ENCODE results near the gene CDC42SE1. TPM values are rescaled to one million over a fixed set of nuclear protein-coding genes. Genes with fewer than 3 reads are reported as not detected.

The CDC42SE1 gene
- polyA plus RNA-seq, 3 donors = 62.1 to 302 (median 75.7) TPM

DNA sequence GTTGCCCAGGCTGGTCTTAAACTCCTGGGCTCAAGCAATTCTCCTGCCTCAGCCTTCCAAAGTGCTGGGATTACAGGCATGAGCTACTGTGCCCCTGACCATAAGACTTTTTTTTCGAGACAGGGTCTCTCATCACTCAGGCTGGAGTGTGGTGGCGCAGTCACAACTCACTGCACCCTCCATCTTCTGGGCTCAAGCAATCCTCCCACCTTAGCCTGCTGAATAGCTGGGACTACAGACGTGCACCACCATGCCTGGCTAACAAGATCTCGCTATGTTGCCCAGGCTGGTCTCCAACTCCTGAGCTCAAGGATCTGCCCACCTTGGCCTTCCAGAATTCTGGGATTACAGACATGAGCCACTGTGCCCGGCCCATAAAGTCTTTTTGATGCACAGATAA, 10.0 kb downstream of the CDC42SE1 start:
- intact Hi-C loops (cut with micrococcal nuclease) = loop anchor here in 1 of 2 donors (5.0 kb wide), 1 partner anchor 37 kb away; no protein-coding TSS in a partner anchor
- TF ChIP-seq, protein P1, sequence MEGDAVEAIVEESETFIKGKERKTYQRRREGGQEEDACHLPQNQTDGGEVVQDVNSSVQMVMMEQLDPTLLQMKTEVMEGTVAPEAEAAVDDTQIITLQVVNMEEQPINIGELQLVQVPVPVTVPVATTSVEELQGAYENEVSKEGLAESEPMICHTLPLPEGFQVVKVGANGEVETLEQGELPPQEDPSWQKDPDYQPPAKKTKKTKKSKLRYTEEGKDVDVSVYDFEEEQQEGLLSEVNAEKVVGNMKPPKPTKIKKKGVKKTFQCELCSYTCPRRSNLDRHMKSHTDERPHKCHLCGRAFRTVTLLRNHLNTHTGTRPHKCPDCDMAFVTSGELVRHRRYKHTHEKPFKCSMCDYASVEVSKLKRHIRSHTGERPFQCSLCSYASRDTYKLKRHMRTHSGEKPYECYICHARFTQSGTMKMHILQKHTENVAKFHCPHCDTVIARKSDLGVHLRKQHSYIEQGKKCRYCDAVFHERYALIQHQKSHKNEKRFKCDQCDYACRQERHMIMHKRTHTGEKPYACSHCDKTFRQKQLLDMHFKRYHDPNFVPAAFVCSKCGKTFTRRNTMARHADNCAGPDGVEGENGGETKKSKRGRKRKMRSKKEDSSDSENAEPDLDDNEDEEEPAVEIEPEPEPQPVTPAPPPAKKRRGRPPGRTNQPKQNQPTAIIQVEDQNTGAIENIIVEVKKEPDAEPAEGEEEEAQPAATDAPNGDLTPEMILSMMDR (IDR thresholded peaks at IDR 0.05) = no peak
- Histone ChIP-seq H3K9me3 (replicated peaks in 1 of 2; ENCODE audit: control insufficient read depth in 1 of 2, insufficient read depth in 1 of 2, low read length in 2 of 2) (no peaks in the 10 kb centered on the region), H3K79me2 (ENCODE audit: insufficient read depth, low read length) (peaks cover 7% of the 10 kb centered on the region), H4K20me1 (ENCODE audit: insufficient read depth, low read length) (peaks cover 58% of the 10 kb centered on the region), H3K27ac (ENCODE audit: low read depth in 1 of 2, low read length in 2 of 2) (no peak overlapping the region), H3K9ac (ENCODE audit: insufficient read depth, low read length, poor library complexity, severe bottlenecking) (no peak overlapping the region), H3K4me2 (replicated peaks; ENCODE audit: extremely low read depth, low read length, poor library complexity, severe bottlenecking) (no peak overlapping the region), H2AFZ (ENCODE audit: insufficient read depth, low read depth, low read length, poor library complexity, severe bottlenecking) (no peak overlapping the region), H3K36me3 (replicated peaks in 1 of 2; ENCODE audit: control insufficient read depth in 1 of 2, insufficient read depth in 2 of 2, low read length in 2 of 2) (peaks cover 36 to 38% of the 10 kb centered on the region in 2 donors), H3K27me3 (ENCODE audit: control insufficient read depth in 2 of 2, insufficient read depth in 2 of 2, low read length in 2 of 2) (peaks cover 3 to 20% of the 10 kb centered on the region in 2 donors), H3K4me3 (replicated peaks in 1 of 3; ENCODE audit: low read depth in 2 of 3, low read length in 3 of 3) (no peak overlapping the region), H3K4me1 (ENCODE audit: control insufficient read depth in 1 of 2, insufficient read depth in 2 of 2, low read length in 2 of 2) (peaks cover 26 to 37% of the 10 kb centered on the region in 2 donors)
- peaks cover 0 to 7% (median 0%) of the 10 kb centered on the region in 7 donors for H3K9me3 Mint-ChIP-seq
- no peak for DNase-seq
- H3K4me3 Mint-ChIP-seq = no peak overlapping the region
- H3K36me3 Mint-ChIP-seq = peaks cover 43 to 46% of the 10 kb centered on the region in 2 donors
- peaks cover 2 to 32% (median 27%) of the 10 kb centered on the region in 3 donors for H3K27me3 Mint-ChIP-seq (ENCODE audit: low read depth in 3 of 3)
- H3K4me1 Mint-ChIP-seq = peaks cover 51% of the 10 kb centered on the region
- WGBS (ENCODE audit: insufficient coverage) = 96% methylated on average over 3 of the region's 5 CpGs
- H3K27ac Mint-ChIP-seq = no peak overlapping the region

- peak overlapping the region; percentile 85 for H2AFZ ChIP-seq (ENCODE audit: insufficient read depth, low read depth, low read length, poor library complexity, severe bottlenecking)
- peak overlapping the region; percentile 95 to 99 for H3K4me3 Mint-ChIP-seq
Observed at GRCh38 chr1:151048645-151049032, 10.8 kb downstream of the CDC42SE1 start.

More at GRCh38 chr1:151048645-151049032, 10.8 kb downstream of the CDC42SE1 start:
- Histone ChIP-seq H3K36me3 (replicated peaks in 1 of 2; ENCODE audit: control insufficient read depth in 1 of 2, insufficient read depth in 2 of 2, low read length in 2 of 2) (peaks cover 28 to 29% of the 10 kb centered on the region in 2 donors), H3K27me3 (ENCODE audit: control insufficient read depth in 2 of 2, insufficient read depth in 2 of 2, low read length in 2 of 2) (peaks cover 3 to 20% of the 10 kb centered on the region in 2 donors), H3K4me2 (replicated peaks; ENCODE audit: extremely low read depth, low read length, poor library complexity, severe bottlenecking) (peak overlapping the region; percentile 97), H3K9ac (ENCODE audit: insufficient read depth, low read length, poor library complexity, severe bottlenecking) (no peak overlapping the region), H4K20me1 (ENCODE audit: insufficient read depth, low read length) (peaks cover 50% of the 10 kb centered on the region), H3K4me1 (ENCODE audit: control insufficient read depth in 1 of 2, insufficient read depth in 2 of 2, low read length in 2 of 2) (peaks cover 26 to 37% of the 10 kb centered on the region in 2 donors), H3K27ac (ENCODE audit: low read depth in 1 of 2, low read length in 2 of 2) (no peak overlapping the region), H3K79me2 (ENCODE audit: insufficient read depth, low read length) (no peaks in the 10 kb centered on the region), H3K4me3 (replicated peaks in 1 of 3; ENCODE audit: low read depth in 2 of 3, low read length in 3 of 3) (peak overlapping the region in 2 of 3 experiments; percentile 70 to 83), H3K9me3 (replicated peaks in 1 of 2; ENCODE audit: control insufficient read depth in 1 of 2, insufficient read depth in 1 of 2, low read length in 2 of 2) (no peaks in the 10 kb centered on the region)
- H3K4me1 Mint-ChIP-seq = peaks cover 50% of the 10 kb centered on the region
- intact Hi-C loops (cut with micrococcal nuclease) = loop anchor here in 1 of 2 donors (5.0 kb wide), 1 partner anchor 36 kb away; no protein-coding TSS in a partner anchor
- 100% methylated on average over 1 of the region's 3 CpGs for WGBS (ENCODE audit: insufficient coverage)
- peaks cover 35 to 41% of the 10 kb centered on the region in 2 donors for H3K36me3 Mint-ChIP-seq
- H3K9me3 Mint-ChIP-seq = peaks cover 0 to 7% (median 0%) of the 10 kb centered on the region in 7 donors
- TF ChIP-seq, protein P1 (IDR thresholded peaks at IDR 0.05) = peak; percentile 65
- DNase-seq = no peak
- H3K27me3 Mint-ChIP-seq (ENCODE audit: low read depth in 3 of 3) = peaks cover 2 to 30% (median 27%) of the 10 kb centered on the region in 3 donors
- H3K27ac Mint-ChIP-seq = peak overlapping the region in 3 of 7 donors; percentile 54 to 81 (median 66)
